Measurements from ENCODE around the gene BUD23.

DNA sequence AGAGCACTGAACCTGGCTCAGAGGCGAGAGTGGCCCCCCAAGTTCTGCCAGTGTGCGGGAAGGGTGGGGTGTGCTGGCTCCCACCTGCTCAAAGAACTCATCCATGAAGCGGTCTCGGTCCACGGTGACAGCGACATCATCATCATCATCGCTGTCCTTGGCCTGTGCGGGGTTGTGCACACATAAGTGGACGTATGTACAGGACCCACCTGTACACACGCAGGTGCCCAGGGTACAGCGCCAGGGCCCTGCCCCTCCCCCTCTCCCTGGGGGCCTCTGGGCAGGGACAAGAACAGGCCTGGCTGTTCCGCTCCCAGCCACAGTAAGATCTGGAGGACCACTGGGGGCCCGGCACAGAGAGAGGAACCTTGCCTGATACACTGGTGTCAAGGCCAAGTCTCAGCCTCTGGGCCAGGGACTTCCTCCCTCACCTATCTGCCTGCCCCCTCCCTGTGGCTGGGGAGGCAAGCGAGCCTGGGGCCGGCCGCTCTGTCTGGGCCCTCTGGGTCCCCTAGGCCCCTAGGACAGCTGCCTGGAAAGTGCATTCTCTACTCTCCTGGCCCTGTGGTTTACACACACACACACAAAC, 25.7 kb downstream of the BUD23 start:
- TF ChIP-seq, protein P1, sequence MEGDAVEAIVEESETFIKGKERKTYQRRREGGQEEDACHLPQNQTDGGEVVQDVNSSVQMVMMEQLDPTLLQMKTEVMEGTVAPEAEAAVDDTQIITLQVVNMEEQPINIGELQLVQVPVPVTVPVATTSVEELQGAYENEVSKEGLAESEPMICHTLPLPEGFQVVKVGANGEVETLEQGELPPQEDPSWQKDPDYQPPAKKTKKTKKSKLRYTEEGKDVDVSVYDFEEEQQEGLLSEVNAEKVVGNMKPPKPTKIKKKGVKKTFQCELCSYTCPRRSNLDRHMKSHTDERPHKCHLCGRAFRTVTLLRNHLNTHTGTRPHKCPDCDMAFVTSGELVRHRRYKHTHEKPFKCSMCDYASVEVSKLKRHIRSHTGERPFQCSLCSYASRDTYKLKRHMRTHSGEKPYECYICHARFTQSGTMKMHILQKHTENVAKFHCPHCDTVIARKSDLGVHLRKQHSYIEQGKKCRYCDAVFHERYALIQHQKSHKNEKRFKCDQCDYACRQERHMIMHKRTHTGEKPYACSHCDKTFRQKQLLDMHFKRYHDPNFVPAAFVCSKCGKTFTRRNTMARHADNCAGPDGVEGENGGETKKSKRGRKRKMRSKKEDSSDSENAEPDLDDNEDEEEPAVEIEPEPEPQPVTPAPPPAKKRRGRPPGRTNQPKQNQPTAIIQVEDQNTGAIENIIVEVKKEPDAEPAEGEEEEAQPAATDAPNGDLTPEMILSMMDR (IDR thresholded peaks at IDR 0.05 in 8 of 11, conservative IDR thresholded peaks at IDR 0.05 in 3 of 11) = no peak
- no peak for TF ChIP-seq POLR2A (IDR thresholded peaks at IDR 0.05)
- no peak for TF ChIP-seq POLR2AphosphoS5 (IDR thresholded peaks at IDR 0.05)

Measured in spleen (tissue), 7 donors.